PC-9 (cell line): ENCODE results near the gene ANO4. TPM values are rescaled to one million over a fixed set of nuclear protein-coding genes. Genes with fewer than 3 reads are reported as not detected.

ENCODE experiments used
- BruUV-seq: library from RNA; stranded (reverse); fragments of 400-500 nt; replicated peaks from 2 replicates; lab custom pipeline; 2021; lab: Mats Ljungman, UMichigan
- CTCF ChIA-PET: fragments of 300-600 bp; sonication (Branson Sonifier 250); formaldehyde crosslinking; loops from one replicate; lab custom pipeline; 2022; ENCODE audit warnings: antibody characterized with exemption; lab: Charles Lee
- POLR2A ChIA-PET: fragments of 300-600 bp; sonication (Branson Sonifier 250); formaldehyde crosslinking; loops from one replicate; lab custom pipeline; 2022; ENCODE audit warnings: antibody characterized with exemption; ENCODE audit not compliant: unreplicated experiment; lab: Charles Lee
- DNase-seq, 2 experiments: peaks; one replicate each; pipeline versions ENCODE4 v3.0.0 to v3.0.0-alpha.2; 2015 to 2022; ENCODE audit warnings: mixed read lengths in 1 of 2
- H2AFZ ChIP-seq: fragments of 200-600 bp; sonication (generic); 2 replicates; pipeline ENCODE4 v1.8.1; 2017; ENCODE audit warnings: antibody characterized with exemption
- H3F3A ChIP-seq: fragments of 200-600 bp; sonication (generic); 2 replicates; pipeline ENCODE4 v1.8.1; 2017; ENCODE audit warnings: antibody characterized with exemption, mild to moderate bottlenecking, low read depth; ENCODE audit not compliant: insufficient read depth
- H3K27ac ChIP-seq: fragments of 200-600 bp; sonication (generic); 2 replicates; pipeline ENCODE4 v1.6.1; 2016; ENCODE audit warnings: mixed run types
- H3K27me3 ChIP-seq: fragments of 200-600 bp; sonication (generic); 2 replicates; pipeline ENCODE4 v1.6.1; 2016; ENCODE audit warnings: low read depth, mixed run types; ENCODE audit not compliant: insufficient read depth
- H3K36me3 ChIP-seq: fragments of 200-600 bp; sonication (generic); 2 replicates; pipeline ENCODE4 v1.6.1; 2016; ENCODE audit warnings: low read depth, mixed run types
- H3K4me1 ChIP-seq: fragments of 200-600 bp; sonication (generic); replicated peaks from 2 replicates; pipeline ENCODE4 v1.6.1; 2016; ENCODE audit warnings: mixed run types; ENCODE audit not compliant: insufficient read depth
- H3K4me2 ChIP-seq: fragments of 200-600 bp; sonication (generic); 2 replicates; pipeline ENCODE4 v1.6.1; 2017; ENCODE audit warnings: mixed run types
- H3K4me3 ChIP-seq: fragments of 200-600 bp; sonication (generic); 2 replicates; pipeline ENCODE4 v1.6.1; 2016; ENCODE audit warnings: mixed run types
- H3K79me2 ChIP-seq: fragments of 200-600 bp; sonication (generic); 2 replicates; pipeline ENCODE4 v1.6.1; 2017; ENCODE audit warnings: low read depth, mixed run types
- H3K9me2 ChIP-seq: fragments of 200-600 bp; sonication (generic); 2 replicates; pipeline ENCODE4 v1.8.1; 2017; ENCODE audit warnings: mild to moderate bottlenecking; ENCODE audit not compliant: insufficient read depth
- H3K9me3 ChIP-seq: fragments of 200-600 bp; sonication (generic); 2 replicates; pipeline ENCODE4 v1.8.1; 2016; ENCODE audit warnings: low read depth; ENCODE audit not compliant: insufficient read depth
- H4K20me1 ChIP-seq: fragments of 200-600 bp; sonication (generic); 2 replicates; pipeline ENCODE4 v1.8.1; 2017; ENCODE audit not compliant: insufficient read depth
- EZH2 ChIP-seq: fragments of 200-600 bp; sonication (generic); IDR thresholded peaks from 2 replicates; pipeline ENCODE4 v1.8.0; 2017; ENCODE audit warnings: antibody characterized with exemption, low read depth
- intact Hi-C: fragments of 100-400 bp; cut with micrococcal nuclease; formaldehyde crosslinking; loops from one replicate; pipeline ENCODE4 v1.10.0; 2022; ENCODE audit not compliant: unreplicated experiment
- total RNA-seq: library from RNA; stranded (reverse); gene quantifications from 2 replicates; pipeline ENCODE4 v1.2.3, GENCODE V29; 2021
- TF ChIP-seq, protein P1 (sequence below): fragments of 200-600 bp; sonication (generic); conservative IDR thresholded peaks from 2 replicates; pipeline ENCODE4 v1.6.1; 2017; ENCODE audit warnings: mixed run types, antibody characterized with exemption, mild to moderate bottlenecking, moderate library complexity

ANO4 gene
- total RNA-seq, 1 experiment from 2014 or later: not detected

DNA sequence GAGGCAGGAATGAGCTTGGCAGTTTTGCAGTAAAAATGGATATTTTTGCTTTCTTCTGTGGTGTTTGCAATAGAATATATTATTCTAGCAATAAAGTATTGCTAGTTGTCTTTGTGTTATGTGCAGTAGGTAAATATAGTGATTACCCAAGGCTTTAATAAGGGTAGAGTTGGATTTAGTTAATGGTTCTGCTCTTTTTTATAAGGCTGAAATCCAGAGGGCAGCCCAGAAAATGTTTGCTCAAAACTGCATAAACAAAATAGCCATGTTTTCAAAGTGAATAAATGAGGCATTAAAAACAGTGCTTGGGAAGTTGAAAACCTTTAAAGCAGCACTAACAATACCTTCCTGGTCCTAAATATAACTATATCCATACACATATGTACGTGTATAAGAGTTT lies 253.1 kb downstream of the ANO4 start:
- no peaks in the 10 kb centered on the region for H3K9me3 ChIP-seq
- H3K27ac ChIP-seq: no peak overlapping the region
- no peak overlapping the region for H2AFZ ChIP-seq
- no peaks in the 10 kb centered on the region for H4K20me1 ChIP-seq
- intact Hi-C loops: no loop called here
- POLR2A ChIA-PET: no interaction called here
- H3K79me2 ChIP-seq: no peaks in the 10 kb centered on the region
- no peak for TF ChIP-seq EZH2
- TF ChIP-seq, protein P1, sequence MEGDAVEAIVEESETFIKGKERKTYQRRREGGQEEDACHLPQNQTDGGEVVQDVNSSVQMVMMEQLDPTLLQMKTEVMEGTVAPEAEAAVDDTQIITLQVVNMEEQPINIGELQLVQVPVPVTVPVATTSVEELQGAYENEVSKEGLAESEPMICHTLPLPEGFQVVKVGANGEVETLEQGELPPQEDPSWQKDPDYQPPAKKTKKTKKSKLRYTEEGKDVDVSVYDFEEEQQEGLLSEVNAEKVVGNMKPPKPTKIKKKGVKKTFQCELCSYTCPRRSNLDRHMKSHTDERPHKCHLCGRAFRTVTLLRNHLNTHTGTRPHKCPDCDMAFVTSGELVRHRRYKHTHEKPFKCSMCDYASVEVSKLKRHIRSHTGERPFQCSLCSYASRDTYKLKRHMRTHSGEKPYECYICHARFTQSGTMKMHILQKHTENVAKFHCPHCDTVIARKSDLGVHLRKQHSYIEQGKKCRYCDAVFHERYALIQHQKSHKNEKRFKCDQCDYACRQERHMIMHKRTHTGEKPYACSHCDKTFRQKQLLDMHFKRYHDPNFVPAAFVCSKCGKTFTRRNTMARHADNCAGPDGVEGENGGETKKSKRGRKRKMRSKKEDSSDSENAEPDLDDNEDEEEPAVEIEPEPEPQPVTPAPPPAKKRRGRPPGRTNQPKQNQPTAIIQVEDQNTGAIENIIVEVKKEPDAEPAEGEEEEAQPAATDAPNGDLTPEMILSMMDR: no peak
- H3K36me3 ChIP-seq: no peaks in the 10 kb centered on the region
- no peaks in the 10 kb centered on the region for H3K9me2 ChIP-seq
- CTCF ChIA-PET: no interaction called here
- H3K4me2 ChIP-seq: no peak overlapping the region
- H3F3A ChIP-seq: no peaks in the 10 kb centered on the region
- no peak overlapping the region for H3K4me3 ChIP-seq
- no TSS peak for BruUV-seq
- no peaks in the 10 kb centered on the region for H3K27me3 ChIP-seq
- no peak for DNase-seq
- H3K4me1 ChIP-seq: no peaks in the 10 kb centered on the region

DNA sequence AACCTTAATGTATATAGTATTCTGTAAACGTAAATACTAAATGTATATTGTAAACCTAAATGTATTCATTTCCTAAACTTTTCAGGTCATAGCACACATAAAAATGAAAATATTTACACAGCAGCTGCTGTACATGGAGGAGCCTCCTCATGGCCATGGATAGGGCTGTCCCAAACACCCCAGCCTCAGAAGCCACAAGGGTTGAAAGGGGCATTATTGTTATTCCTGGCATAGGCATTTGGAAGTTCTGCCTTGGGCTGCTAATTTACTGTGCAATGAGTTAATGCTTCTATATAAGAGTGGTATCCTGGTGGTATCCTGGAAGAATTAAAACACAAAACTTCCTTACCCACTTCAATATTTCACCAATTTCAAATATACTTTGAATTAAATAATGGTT lies 256.1 kb downstream of the ANO4 start:
- Histone ChIP-seq H3K27ac (no peak overlapping the region), H4K20me1 (no peaks in the 10 kb centered on the region), H3K27me3 (no peaks in the 10 kb centered on the region), H3K9me2 (no peaks in the 10 kb centered on the region), H3K4me1 (no peaks in the 10 kb centered on the region), H3F3A (no peaks in the 10 kb centered on the region), H3K4me3 (no peak overlapping the region), H3K9me3 (no peaks in the 10 kb centered on the region), H3K36me3 (no peaks in the 10 kb centered on the region), H3K79me2 (no peaks in the 10 kb centered on the region), H2AFZ (no peak overlapping the region), H3K4me2 (no peak overlapping the region)
- CTCF ChIA-PET: no interaction called here
- intact Hi-C loops: no loop called here
- BruUV-seq: no TSS peak
- POLR2A ChIA-PET: no interaction called here
- TF ChIP-seq EZH2: no peak
- TF ChIP-seq, protein P1: no peak
- DNase-seq: no peak

DNA sequence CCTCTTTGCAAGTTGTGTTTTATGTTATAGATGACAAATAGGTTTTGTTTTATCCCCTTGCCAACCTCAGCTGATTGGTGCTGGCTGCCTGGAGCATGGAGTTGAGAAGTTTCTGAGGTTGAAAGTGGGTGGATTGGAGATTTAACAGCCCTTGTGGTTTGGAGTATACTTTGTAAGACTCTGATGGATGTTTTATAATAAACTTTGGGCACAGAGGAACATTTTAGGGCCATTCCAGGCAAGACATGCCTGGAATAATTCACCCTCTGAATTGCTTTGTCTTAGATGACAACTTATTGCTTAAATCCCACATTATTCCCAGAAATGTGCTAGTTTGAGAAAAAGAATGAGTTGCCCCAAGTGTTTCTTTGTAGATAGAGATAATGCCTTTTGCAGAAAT lies 256.6 kb downstream of the ANO4 start:
- no peak for TF ChIP-seq EZH2
- TF ChIP-seq, protein P1: no peak
- Histone ChIP-seq H3K4me1 (no peaks in the 10 kb centered on the region), H3K4me3 (no peak overlapping the region), H3K27me3 (no peaks in the 10 kb centered on the region), H3K4me2 (no peak overlapping the region), H3K36me3 (no peaks in the 10 kb centered on the region), H4K20me1 (no peaks in the 10 kb centered on the region), H3K27ac (no peak overlapping the region), H3K9me2 (no peaks in the 10 kb centered on the region), H3K79me2 (no peaks in the 10 kb centered on the region), H3K9me3 (no peaks in the 10 kb centered on the region), H2AFZ (no peak overlapping the region), H3F3A (no peaks in the 10 kb centered on the region)
- ChIA-PET CTCF (no interaction called here), POLR2A (no interaction called here)
- no TSS peak for BruUV-seq
- no peak for DNase-seq
- intact Hi-C loops: no loop called here
